HCT116 (cell line): ENCODE measurements around the gene UPB1. TPM values are rescaled to one million over a fixed set of nuclear protein-coding genes. Genes with fewer than 3 reads are reported as not detected.

ENCODE experiments used
- ATAC-seq: fragments of 200-7000 bp; cut with Tn5 transposase; 2 replicates; pipeline ENCODE4 v1.9.1; 2020; ENCODE audit warnings: mild to moderate bottlenecking, moderate library complexity
- BruUV-seq: library from RNA; stranded (reverse); fragments of 400-500 nt; replicated peaks from 2 replicates; lab custom pipeline; 2021; lab: Mats Ljungman, UMichigan
- CTCF ChIA-PET: fragments of 300-600 bp; sonication (Branson Sonifier 250); formaldehyde crosslinking; loops from one replicate; lab custom pipeline; 2021; ENCODE audit warnings: antibody characterized with exemption; lab: Charles Lee
- POLR2A ChIA-PET: fragments of 300-600, 350-600 bp; sonication (Branson Sonifier 250); formaldehyde crosslinking; loops from one replicate; lab custom pipeline; 2021; ENCODE audit warnings: antibody characterized with exemption; lab: Charles Lee
- RAD21 ChIA-PET, 2 experiments: fragments of 300-600 bp; sonication (Branson Sonifier 250); formaldehyde crosslinking; loops; one replicate each; lab custom pipeline; 2023; ENCODE audit warnings: low total read pairs in 2 of 2; ENCODE audit not compliant: uncharacterized antibody in 2 of 2, unreplicated experiment in 2 of 2, low non-redundant PET in 1 of 2; lab: Charles Lee
- DNase-seq: peaks from one replicate; pipeline ENCODE4 v3.0.0-alpha.2; 2010; ENCODE audit warnings: low read depth, low spot score
- H2AFZ ChIP-seq: fragments of 200-600 bp; shearing (Covaris generic), sonication (generic); 2 replicates; pipeline ENCODE4 v1.6.1; 2017; ENCODE audit warnings: low read depth, mixed run types, mixed read lengths, antibody characterized with exemption, low read length; ENCODE audit not compliant: poor library complexity, severe bottlenecking
- H3K27ac ChIP-seq: 2 replicates; pipeline ENCODE4 v1.5.1; 2012; ENCODE audit warnings: low read depth, low read length
- H3K27me3 ChIP-seq: fragments of 200-600 bp; sonication (generic); 2 replicates; pipeline ENCODE4 v1.6.1; 2016; ENCODE audit warnings: mixed run types, low read length, mixed read lengths; ENCODE audit not compliant: insufficient read depth
- H3K36me3 ChIP-seq, 2 experiments: fragments of 200-500 bp in 1 of 2; fragments of 200-600 bp in 1 of 2; sonication (Bioruptor generic) in 1 of 2; sonication (generic) in 1 of 2; 2 replicates each; pipeline versions ENCODE4 v1.5.1 to v1.6.1; 2014 to 2016; ENCODE audit warnings: low read length in 2 of 2, inconsistent platforms in 1 of 2, mixed read lengths in 1 of 2, mixed run types in 1 of 2; ENCODE audit not compliant: insufficient read depth in 2 of 2, control insufficient read depth in 1 of 2
- H3K4me1 ChIP-seq, 2 experiments: fragments of 200-600 bp in 1 of 2; sonication (generic) in 1 of 2; 2 replicates each; pipeline versions ENCODE4 v1.5.1 to v1.6.1; 2012 to 2017; ENCODE audit warnings: low read length in 2 of 2, inconsistent platforms in 1 of 2, mild to moderate bottlenecking in 1 of 2, mixed read lengths in 1 of 2, mixed run types in 1 of 2, moderate library complexity in 1 of 2; ENCODE audit not compliant: insufficient read depth in 2 of 2, control insufficient read depth in 1 of 2
- H3K4me2 ChIP-seq: fragments of 200-600 bp; sonication (generic); 2 replicates; pipeline ENCODE4 v1.6.1; 2017; ENCODE audit warnings: mixed run types, low read length, mixed read lengths
- H3K4me3 ChIP-seq, 2 experiments: fragments of 200-600 bp in 1 of 2; sonication (generic) in 1 of 2; replicated peaks in 1 of 2; 2 replicates each; pipeline ENCODE4 v1.5.1; 2011 to 2016; ENCODE audit warnings: low read length in 2 of 2, control low read depth in 1 of 2, low read depth in 1 of 2, mild to moderate bottlenecking in 1 of 2, mixed read lengths in 1 of 2, mixed run types in 1 of 2
- H3K79me2 ChIP-seq: fragments of 200-600 bp; sonication (generic); 2 replicates; pipeline ENCODE4 v1.6.1; 2017; ENCODE audit warnings: mild to moderate bottlenecking, mixed run types, low read length, moderate library complexity, mixed read lengths; ENCODE audit not compliant: insufficient read depth
- H3K9ac ChIP-seq: fragments of 200-600 bp; sonication (generic); 2 replicates; pipeline ENCODE4 v1.6.1; 2016; ENCODE audit warnings: low read length, mixed read lengths
- H3K9me2 ChIP-seq: fragments of 200-600 bp; sonication (generic), shearing (Covaris generic); 2 replicates; pipeline ENCODE4 v1.6.1; 2017; ENCODE audit warnings: mixed run types, mild to moderate bottlenecking, moderate library complexity; ENCODE audit not compliant: insufficient read depth
- H3K9me3 ChIP-seq, 2 experiments: fragments of 200-500 bp in 1 of 2; fragments of 200-600 bp in 1 of 2; sonication (Bioruptor generic) in 1 of 2; sonication (generic) in 1 of 2; 2 replicates each; pipeline ENCODE4 v1.6.1; 2014 to 2017; ENCODE audit warnings: low read length in 2 of 2, mixed read lengths in 2 of 2, inconsistent platforms in 1 of 2, low read depth in 1 of 2, mild to moderate bottlenecking in 1 of 2, mixed run types in 1 of 2, moderate library complexity in 1 of 2; ENCODE audit not compliant: control insufficient read depth in 1 of 2, insufficient read depth in 1 of 2
- H4K20me1 ChIP-seq: fragments of 200-600 bp; sonication (generic), shearing (Covaris generic); 2 replicates; pipeline ENCODE4 v1.6.1; 2017; ENCODE audit warnings: mixed run types, mild to moderate bottlenecking, moderate library complexity; ENCODE audit not compliant: insufficient read depth
- ELF1 ChIP-seq: IDR thresholded peaks from 2 replicates; pipeline ENCODE4 v1.6.1; 2012; ENCODE audit warnings: low read depth, borderline replicate concordance
- EZH2 ChIP-seq: fragments of 200-600 bp; sonication (generic); IDR thresholded peaks from 2 replicates; pipeline ENCODE4 v1.6.1; 2017; ENCODE audit warnings: antibody characterized with exemption, mixed run types
- EZH2phosphoT487 ChIP-seq: fragments of 200-600 bp; IDR thresholded peaks from 2 replicates; pipeline ENCODE4 v1.6.1; 2018; ENCODE audit warnings: antibody characterized with exemption, borderline replicate concordance
- FOSL1 ChIP-seq: IDR thresholded peaks from 2 replicates; pipeline ENCODE4 v1.6.1; 2012; ENCODE audit warnings: low read depth
- JUND ChIP-seq: IDR thresholded peaks from 2 replicates; pipeline ENCODE4 v1.6.1; 2012
- MAX ChIP-seq: IDR thresholded peaks from 2 replicates; pipeline ENCODE4 v1.6.1; 2012
- REST ChIP-seq: IDR thresholded peaks from 2 replicates; pipeline ENCODE4 v1.6.1; 2012; ENCODE audit warnings: low read depth
- SIN3A ChIP-seq: IDR thresholded peaks from 2 replicates; pipeline ENCODE4 v1.6.1; 2012; ENCODE audit warnings: low read depth
- SP1 ChIP-seq: IDR thresholded peaks from 2 replicates; pipeline ENCODE4 v1.6.1; 2012; ENCODE audit warnings: low read depth
- SRF ChIP-seq: IDR thresholded peaks from 2 replicates; pipeline ENCODE4 v1.6.1; 2012; ENCODE audit warnings: low read depth
- TCF7L2 ChIP-seq: IDR thresholded peaks from 2 replicates; pipeline ENCODE4 v1.7.0; 2011; ENCODE audit warnings: borderline replicate concordance, inconsistent platforms; ENCODE audit not compliant: insufficient read depth, insufficient read length; ENCODE audit errors: extremely low read depth
- ZBTB33 ChIP-seq: IDR thresholded peaks from 2 replicates; pipeline ENCODE4 v1.6.1; 2011; ENCODE audit warnings: mild to moderate bottlenecking, low read length, moderate library complexity; ENCODE audit not compliant: insufficient replicate concordance; ENCODE audit errors: extremely low read depth
- intact Hi-C: fragments of 100-400 bp; cut with micrococcal nuclease; formaldehyde crosslinking; loops from 2 replicates; pipeline ENCODE4 v1.10.0; 2022
- total RNA-seq: library from RNA; stranded (reverse); gene quantifications from one replicate; pipeline ENCODE4 v1.2.1, GENCODE V29; 2021; ENCODE audit not compliant: unreplicated experiment

The UPB1 gene
- total RNA-seq, 1 experiment from 2014 or later, result 0.27 TPM

GRCh38 chr22:24543185-24543601 is 48.1 kb downstream of the UPB1 start:
- Histone ChIP-seq H3K36me3 (peaks cover 0 to 13% of the 10 kb centered on the region in 2 experiments; a peak in 3 of 4 replicates), H3K4me1 (no peaks in the 10 kb centered on the region), H4K20me1 (no peaks in the 10 kb centered on the region), H2AFZ (no peak overlapping the region), H3K4me2 (no peak overlapping the region), H3K4me3 (no peak overlapping the region), H3K27ac (no peak overlapping the region), H3K9me2 (no peaks in the 10 kb centered on the region), H3K27me3 (no peaks in the 10 kb centered on the region), H3K9ac (no peak overlapping the region), H3K79me2 (no peaks in the 10 kb centered on the region), H3K9me3 (no peaks in the 10 kb centered on the region)
- CTCF ChIA-PET, result no interaction called here
- intact Hi-C loops, result no loop called here
- RAD21 ChIA-PET, result no interaction called here
- DNase-seq (no peak), ATAC-seq (no peak)
- TF ChIP-seq JUND (no peak), EZH2 (no peak), SIN3A (no peak), REST (no peak), TCF7L2 (no peak), ZBTB33 (no peak), FOSL1 (no peak), SRF (no peak), ELF1 (no peak), EZH2phosphoT487 (no peak), SP1 (no peak), MAX (no peak)
- POLR2A ChIA-PET, result no interaction called here
- no TSS peak for BruUV-seq
